Myocyte (in vitro differentiated cells): ENCODE results near the gene NDUFB7. TPM values are rescaled to one million over a fixed set of nuclear protein-coding genes. Genes with fewer than 3 reads are reported as not detected.
"Not testable (repeated sequence)": the region's sequence is repeated elsewhere in the genome, so short reads cannot be mapped to it uniquely, and the experiment has no call there.

ENCODE experiments used
- DNase-seq: peaks from one replicate; pipeline ENCODE4 v3.0.0-alpha.2; 2012; ENCODE audit warnings: low read depth
- polyA plus RNA-seq: library from polyadenylated mRNA; unstranded; fragments of >200 nt; gene quantifications from one replicate; pipeline ENCODE4 v1.2.1, GENCODE V29; 2012; ENCODE audit warnings: missing spikeins
- total RNA-seq: library from RNA; depleted of rRNA; stranded (reverse); fragments of >200 nt; gene quantifications from 2 replicates; pipeline ENCODE4 v1.2.3, GENCODE V29; 2014

The NDUFB7 gene
- 256 and 328 TPM in 2 replicates for total RNA-seq
- 282 TPM for polyA plus RNA-seq

DNA sequence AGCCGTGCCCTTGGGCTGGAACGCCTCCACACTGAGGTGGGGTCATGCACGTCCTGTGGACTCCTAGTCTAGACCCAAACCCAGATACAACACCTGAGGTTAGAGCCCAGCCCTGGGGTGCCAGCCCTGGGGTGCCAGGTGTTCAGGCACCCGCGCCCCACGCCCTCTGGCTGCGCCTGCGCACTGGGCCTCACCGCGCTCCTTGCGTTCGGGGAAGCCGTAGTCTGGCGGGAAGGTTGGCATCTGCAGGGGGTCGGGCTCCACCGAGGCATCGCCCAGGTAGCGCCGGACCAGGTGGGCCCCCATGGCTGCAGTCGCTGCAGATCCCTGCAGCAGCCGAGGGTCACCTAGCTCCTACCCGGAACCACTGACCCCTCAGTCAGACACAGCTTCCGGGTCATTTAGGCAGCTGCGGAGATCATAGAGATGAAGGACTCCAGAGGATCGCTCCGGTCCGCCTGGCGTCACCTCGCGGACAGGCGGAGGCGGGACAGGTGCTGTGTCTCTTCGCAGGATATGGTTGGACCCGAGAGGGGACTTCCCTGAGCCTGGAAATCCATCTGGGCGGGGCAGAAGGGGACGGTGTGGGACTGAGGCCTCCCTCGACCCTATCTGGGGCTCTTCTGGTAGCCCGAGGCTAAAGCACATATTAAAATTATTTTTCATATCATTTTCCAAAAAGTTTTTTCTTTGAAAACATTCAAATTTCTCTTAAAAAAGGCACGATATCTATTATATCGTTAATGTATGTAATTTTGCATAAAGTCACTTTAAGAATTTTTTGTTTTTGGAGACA lies at the start of gene NDUFB7:
TSS of gene NDUFB7 (minus strand) at position 372 of the 796 bp plus-strand sequence. CDS start at position 306, 66 bp downstream.
- peak; percentile 94 for DNase-seq

- DNase-seq = no peak
Observed at GRCh38 chr19:14619404-14619803, 47.5 kb upstream of the NDUFB7 start.

DNA sequence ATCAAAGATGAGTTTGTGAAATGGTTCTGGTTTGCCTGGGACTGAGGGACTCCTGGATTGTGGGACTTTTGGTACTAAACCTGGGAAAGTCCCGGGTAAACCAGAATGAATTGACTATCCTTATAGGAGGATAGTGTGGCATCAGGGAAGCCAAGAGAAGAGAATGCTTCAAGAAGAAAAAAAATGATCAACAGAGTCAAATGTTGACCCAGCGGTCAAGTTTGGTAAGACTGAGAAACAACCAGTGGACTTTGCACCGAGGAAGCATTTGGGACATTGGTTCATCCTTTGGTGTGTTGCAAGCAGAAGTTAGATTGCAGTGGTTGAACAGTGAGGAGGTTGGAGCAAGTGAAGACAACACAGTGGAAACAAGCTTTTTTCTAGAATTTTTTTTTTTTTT lies 44.5 kb upstream of the NDUFB7 start:
- no peak for DNase-seq

- DNase-seq = no peak
Observed at GRCh38 chr19:14615623-14616022, 43.8 kb upstream of the NDUFB7 start.

DNA sequence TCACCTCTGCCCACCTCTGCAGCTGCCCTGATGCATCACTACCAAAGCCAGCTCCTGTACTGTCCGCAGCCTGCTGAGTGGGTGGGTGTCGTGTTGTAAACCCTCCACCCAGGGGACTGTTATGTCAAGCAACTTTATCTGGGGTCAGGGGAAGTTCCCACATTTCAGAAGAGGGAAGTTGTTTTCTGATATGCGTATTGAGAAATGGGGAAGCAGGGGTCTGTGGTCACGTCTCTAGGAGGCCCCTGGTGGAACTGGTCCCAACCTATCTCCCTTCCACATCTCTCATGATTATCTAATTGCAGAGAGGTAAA lies 42.2 kb upstream of the NDUFB7 start:
- no peak for DNase-seq

DNA sequence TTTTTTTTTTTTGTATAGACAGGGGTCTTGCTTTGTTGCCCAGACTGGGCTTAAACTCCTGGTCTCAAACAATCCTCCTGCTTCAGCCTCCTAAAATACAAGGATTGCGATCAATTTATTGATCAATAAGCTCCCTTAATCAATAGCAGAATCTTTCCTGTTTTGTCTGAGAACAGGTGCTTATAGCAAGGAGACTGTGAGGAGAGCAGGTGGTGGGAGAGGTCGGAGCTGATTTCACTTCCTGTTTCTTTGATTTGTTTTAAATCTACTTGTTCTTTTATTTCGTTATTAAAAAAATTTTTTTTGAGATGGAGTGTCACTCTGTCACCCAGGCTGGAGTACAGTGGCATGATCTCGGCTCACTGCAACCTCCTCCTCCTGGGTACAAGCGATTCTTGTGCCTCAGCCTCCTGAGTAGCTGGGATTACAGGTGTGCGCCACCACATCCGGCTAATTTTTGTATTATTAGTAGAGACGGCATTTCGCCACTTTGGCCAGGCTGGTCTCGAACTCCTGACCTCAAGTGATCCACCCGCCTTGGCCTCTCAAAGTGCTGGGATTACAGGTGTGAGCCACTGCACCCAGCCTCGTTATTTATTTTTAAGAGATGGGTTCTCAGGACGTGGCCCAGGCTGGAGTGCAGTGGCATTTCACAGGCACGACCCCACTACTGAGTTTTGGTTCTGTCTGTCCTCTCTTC lies 41.7 kb upstream of the NDUFB7 start:
- not testable (repeated sequence) for DNase-seq

- no peak for DNase-seq
Observed at GRCh38 chr19:14612657-14613056, 40.8 kb upstream of the NDUFB7 start.

GRCh38 chr19:14612242-14612641 lies 40.4 kb upstream of the NDUFB7 start:
- not testable (repeated sequence) for DNase-seq

DNA sequence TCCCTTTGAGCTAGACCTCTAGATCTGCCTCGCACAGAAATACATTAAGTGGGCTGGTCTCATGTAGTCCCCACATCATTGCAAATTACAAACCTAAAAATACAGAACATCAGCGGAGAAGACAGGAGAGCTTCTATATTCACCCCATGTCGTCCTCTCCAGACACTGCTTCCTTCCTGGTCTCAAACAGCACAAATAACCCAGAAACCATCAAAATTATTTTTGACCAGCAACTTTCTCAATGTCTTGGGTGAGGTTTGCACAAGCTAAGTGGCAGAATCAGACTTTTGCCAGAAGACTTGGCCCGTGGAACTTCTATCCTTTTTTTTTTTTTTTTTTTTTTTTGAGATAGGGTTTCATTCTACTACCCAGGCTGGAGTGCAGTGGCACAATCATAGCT lies 39.2 kb upstream of the NDUFB7 start:
- no peak for DNase-seq

DNA sequence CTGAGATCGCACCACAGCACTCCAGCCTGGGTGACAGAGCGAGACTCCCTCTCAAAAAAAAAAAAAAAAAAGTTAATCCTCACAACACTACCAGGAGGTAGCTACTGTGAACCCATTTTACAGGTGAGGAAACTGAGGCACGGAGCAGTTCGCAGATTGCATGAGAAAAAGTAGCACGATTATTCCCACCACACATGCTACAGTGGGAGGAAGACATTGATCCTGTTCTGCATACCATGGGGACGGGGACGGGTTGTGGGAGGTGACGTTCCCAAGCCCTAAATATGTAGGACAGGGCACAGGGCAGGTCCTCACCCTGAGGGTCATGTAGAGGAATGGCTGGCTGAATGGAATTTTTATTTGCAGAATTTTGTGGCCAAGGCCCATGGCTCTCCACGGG lies 34.8 kb upstream of the NDUFB7 start:
- DNase-seq = no peak

GRCh38 chr19:14603990-14604387 lies 32.1 kb upstream of the NDUFB7 start:
- DNase-seq = no peak

- no peak for DNase-seq
Observed at GRCh38 chr19:14599548-14600147, 27.8 kb upstream of the NDUFB7 start.

DNA sequence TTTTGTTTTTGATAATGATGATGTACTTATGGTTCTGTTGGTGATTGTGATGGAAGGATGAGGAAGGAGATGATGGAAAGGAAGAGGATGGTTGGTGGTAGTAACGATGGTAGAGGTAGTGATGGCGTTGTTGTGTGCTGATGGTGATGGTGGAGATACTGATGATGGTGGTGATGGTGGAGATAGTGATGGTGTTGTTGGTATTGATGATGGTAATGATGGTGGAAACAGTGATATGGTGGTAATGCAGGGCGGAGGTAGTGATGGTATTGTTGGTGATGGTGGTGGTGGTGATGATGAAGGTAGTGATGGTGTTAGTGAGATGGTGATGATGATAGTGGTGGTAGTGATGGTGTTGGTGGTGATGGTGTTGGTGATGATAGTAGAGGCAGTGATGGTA lies 23.7 kb upstream of the NDUFB7 start:
- no peak for DNase-seq

DNA sequence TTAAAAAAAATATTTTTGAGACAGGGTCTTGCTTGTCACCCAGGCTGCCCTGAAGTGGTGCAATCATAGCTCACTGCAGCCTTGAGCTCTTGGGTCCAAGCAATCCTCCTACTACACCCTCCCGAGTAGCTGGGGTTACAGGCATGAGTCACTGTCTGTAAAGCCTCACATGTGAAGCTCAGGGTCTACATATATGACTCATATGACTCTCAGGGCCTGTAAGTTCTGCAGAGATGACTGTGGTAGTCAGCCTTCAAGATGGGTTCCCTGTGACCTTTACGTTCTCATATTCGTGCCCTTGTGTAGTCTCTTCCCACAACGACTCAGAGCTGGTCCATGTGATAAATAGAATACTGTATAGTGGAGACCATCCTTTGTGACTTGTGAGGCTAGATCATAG lies 17.6 kb upstream of the NDUFB7 start:
- DNase-seq = not testable (repeated sequence)

DNA sequence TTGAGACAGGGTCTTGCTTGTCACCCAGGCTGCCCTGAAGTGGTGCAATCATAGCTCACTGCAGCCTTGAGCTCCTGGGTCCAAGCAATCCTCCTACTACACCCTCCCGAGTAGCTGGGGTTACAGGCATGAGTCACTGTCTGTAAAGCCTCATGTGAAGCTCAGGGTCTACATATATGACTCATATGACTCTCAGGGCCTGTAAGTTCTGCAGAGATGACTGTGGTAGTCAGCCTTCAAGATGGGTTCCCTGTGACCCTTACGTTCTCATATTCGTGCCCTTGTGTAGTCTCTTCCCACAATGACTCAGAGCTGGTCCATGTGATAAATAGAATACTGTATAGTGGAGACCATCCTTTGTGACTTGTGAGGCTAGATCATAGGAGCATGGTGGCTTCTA lies 13.3 kb upstream of the NDUFB7 start:
- DNase-seq = not testable (repeated sequence)

DNA sequence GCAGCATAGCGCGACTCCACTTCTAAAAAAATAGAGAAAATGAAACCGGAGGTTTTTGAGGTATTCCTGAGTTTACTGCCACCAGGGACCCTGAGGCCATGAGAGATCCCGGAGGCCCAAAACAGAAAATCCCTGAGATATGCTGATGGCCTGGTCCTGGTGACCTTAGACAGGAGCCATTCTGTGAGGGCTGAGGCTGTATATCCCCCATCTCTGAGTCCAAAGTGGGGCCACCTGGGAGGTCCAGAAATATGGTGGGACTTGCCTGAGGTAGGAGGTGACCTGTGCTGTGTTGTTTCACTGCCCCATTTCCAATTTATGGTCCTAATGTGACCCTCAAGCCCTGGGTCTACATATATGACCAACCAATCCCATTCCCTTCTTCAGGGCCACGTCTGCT lies 12.5 kb upstream of the NDUFB7 start:
- DNase-seq = not testable (repeated sequence)

GRCh38 chr19:14582894-14583340 lies 11.1 kb upstream of the NDUFB7 start, which contains the start of gene CLEC17A:
Gene CLEC17A (plus strand): TSS chr19:14583084. CDS start chr19:14583161, 77 bp downstream.
- DNase-seq = no peak

DNA sequence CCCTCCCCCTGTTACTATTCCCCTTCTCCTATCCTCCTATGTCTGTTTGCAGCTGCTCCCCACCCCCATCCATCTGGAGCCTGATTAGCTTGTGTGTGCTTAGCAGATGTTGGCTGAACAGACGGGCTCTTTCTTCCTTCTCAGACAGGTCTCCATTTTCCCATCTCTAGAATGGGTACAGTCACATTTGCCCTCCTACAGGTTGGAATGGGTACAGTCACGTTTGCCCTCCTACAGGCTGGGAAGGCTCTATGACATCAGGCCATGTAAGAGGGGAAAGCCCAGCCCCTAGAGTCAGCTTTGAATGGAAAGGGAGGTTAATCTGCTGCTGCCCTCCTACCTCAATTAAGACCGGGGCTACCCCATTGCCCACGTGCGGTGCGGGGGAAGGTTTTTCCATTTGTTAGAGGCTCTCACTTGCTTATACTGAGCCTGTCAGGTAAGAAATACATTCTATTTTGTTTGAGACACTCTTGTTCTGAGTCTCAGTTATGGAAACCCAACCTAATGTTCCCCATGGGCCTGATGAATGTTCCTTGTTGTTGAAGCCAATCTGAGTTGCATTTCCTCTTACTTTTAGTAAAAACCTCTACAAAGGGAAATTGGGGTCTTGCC lies 8.9 kb upstream of the NDUFB7 start:
- no peak for DNase-seq

DNA sequence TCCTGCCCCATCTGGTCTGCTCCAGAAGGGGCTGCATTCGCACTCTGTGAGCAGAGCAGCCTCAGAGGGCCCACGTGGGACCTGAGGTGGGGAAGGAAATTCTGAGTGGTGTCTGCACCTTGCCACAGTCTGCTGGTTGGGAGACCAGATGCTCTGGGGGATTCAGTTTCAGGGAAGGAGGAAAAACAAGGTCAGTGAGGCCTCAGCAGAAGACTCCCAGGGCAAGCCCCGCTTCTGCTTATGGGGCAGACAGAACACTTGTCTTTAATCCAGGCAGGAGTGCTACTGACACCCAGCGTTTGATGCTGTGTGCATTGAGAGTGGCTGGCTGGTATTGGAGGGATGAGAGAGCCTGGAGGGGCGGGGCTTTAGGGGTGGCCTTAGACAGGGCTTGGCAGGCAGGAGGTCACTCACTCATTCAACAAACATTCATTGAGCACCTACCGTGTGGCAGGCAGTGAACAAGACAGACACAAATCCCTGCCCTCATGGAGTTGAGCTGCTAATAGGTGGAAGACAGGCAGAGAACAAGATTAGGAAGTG lies 6.1 kb upstream of the NDUFB7 start:
- no peak for DNase-seq

GRCh38 chr19:14577264-14577663 lies 5.4 kb upstream of the NDUFB7 start:
- DNase-seq = no peak

GRCh38 chr19:14576363-14576762 lies 4.5 kb upstream of the NDUFB7 start:
- DNase-seq = no peak
